ENCODE measurements around the gene SNX8.

- TF ChIP-seq CTCF (IDR thresholded peaks at IDR 0.05) = no peak
- TF ChIP-seq POLR2A (IDR thresholded peaks at IDR 0.05) = no peak
- TF ChIP-seq POLR2AphosphoS5 (IDR thresholded peaks at IDR 0.05; ENCODE audit: insufficient read depth in 1 of 2, low read depth in 1 of 2) = no peak
Measured at GRCh38 chr7:2204446-2204845, 109.8 kb downstream of the SNX8 start.

All from vagina (tissue), 2 donors.